Inflammatory macrophage treated with lipopolysaccharide for 4 hours (primary cell): Measurements from ENCODE around the gene S100PBP.

Experiments used
- DNase-seq: peaks from one replicate; pipeline ENCODE4 v3.0.0-alpha.2; 2020

Gene S100PBP

GRCh38 chr1:32888677-32889420 is 71.4 kb downstream of the S100PBP start:
- DNase-seq: no peak

- DNase-seq: no peak
These were observed 72.4 kb downstream of the S100PBP start for GRCh38 chr1:32889731-32890278.

GRCh38 chr1:32890516-32891240 is 73.2 kb downstream of the S100PBP start:
- DNase-seq: no peak

GRCh38 chr1:32891241-32891570 is 73.8 kb downstream of the S100PBP start:
- no peak for DNase-seq

- no peak for DNase-seq
These were observed 74.2 kb downstream of the S100PBP start for GRCh38 chr1:32891630-32892029.

- DNase-seq: peak; percentile 43
These were observed 75.1 kb downstream of the S100PBP start for GRCh38 chr1:32892368-32893197.

- no peak for DNase-seq
These were observed 76.0 kb downstream of the S100PBP start for GRCh38 chr1:32893198-32894018.

- DNase-seq: no peak
These were observed 76.7 kb downstream of the S100PBP start for GRCh38 chr1:32894019-32894600.

- DNase-seq: no peak
These were observed 77.2 kb downstream of the S100PBP start for GRCh38 chr1:32894681-32895080.

- no peak for DNase-seq
These were observed 78.1 kb downstream of the S100PBP start for GRCh38 chr1:32895325-32896215.

GRCh38 chr1:32896451-32896850 is 79.0 kb downstream of the S100PBP start:
- DNase-seq: no peak

- DNase-seq: no peak
These were observed 79.9 kb downstream of the S100PBP start for GRCh38 chr1:32897082-32898049.

GRCh38 chr1:32898056-32898455 is 80.6 kb downstream of the S100PBP start:
- DNase-seq: no peak

- no peak for DNase-seq
These were observed 81.5 kb downstream of the S100PBP start for GRCh38 chr1:32898958-32899357.

GRCh38 chr1:32899586-32900296 is 82.3 kb downstream of the S100PBP start:
- no peak for DNase-seq

- DNase-seq: no peak
These were observed 83.0 kb downstream of the S100PBP start for GRCh38 chr1:32900371-32900955.

- DNase-seq: no peak
These were observed 83.7 kb downstream of the S100PBP start, which contains the start of gene TMEM54 for GRCh38 chr1:32900956-32901822. Gene TMEM54 (minus strand): TSS chr1:32901389. CDS start chr1:32901238, 151 bp downstream.
